DOHH2 (cell line): ENCODE data around the gene ATP2C1.

Source experiments
- H3F3A ChIP-seq: fragments of 200-600 bp; sonication (generic), shearing (Covaris generic); 2 replicates; pipeline ENCODE4 v1.6.0; 2016; ENCODE audit warnings: antibody characterized with exemption, mild to moderate bottlenecking; ENCODE audit not compliant: control insufficient read depth, insufficient read depth
- H3K27ac ChIP-seq: fragments of 200-600 bp; sonication (generic); 2 replicates; pipeline ENCODE4 v1.5.1; 2014; ENCODE audit warnings: low read depth, mild to moderate bottlenecking, low read length, moderate library complexity
- H3K27me3 ChIP-seq: fragments of 200-600 bp; sonication (generic); 2 replicates; pipeline ENCODE4 v1.6.1; 2014; ENCODE audit warnings: mild to moderate bottlenecking, low read length, mixed read lengths; ENCODE audit not compliant: control insufficient read depth
- H3K36me3 ChIP-seq: fragments of 200-600 bp; sonication (generic); 2 replicates; pipeline ENCODE4 v1.6.1; 2014; ENCODE audit warnings: mild to moderate bottlenecking, low read length, moderate library complexity, mixed read lengths; ENCODE audit not compliant: control insufficient read depth
- H3K4me1 ChIP-seq: fragments of 200-600 bp; sonication (generic); 2 replicates; pipeline ENCODE4 v1.6.1; 2014; ENCODE audit warnings: mild to moderate bottlenecking, low read length, mixed read lengths; ENCODE audit not compliant: control insufficient read depth
- H3K4me2 ChIP-seq: fragments of 200-600 bp; sonication (generic); 2 replicates; pipeline ENCODE4 v1.6.0; 2014; ENCODE audit warnings: mild to moderate bottlenecking, low read length, moderate library complexity
- H3K4me3 ChIP-seq: fragments of 200-600 bp; sonication (generic); 2 replicates; pipeline ENCODE4 v1.5.1; 2014; ENCODE audit warnings: mild to moderate bottlenecking, low read length, mixed read lengths
- H3K79me2 ChIP-seq: fragments of 200-600 bp; sonication (generic); 2 replicates; pipeline ENCODE4 v1.6.1; 2014; ENCODE audit warnings: mild to moderate bottlenecking, low read length, mixed read lengths; ENCODE audit not compliant: control insufficient read depth
- H3K9me2 ChIP-seq: fragments of 200-600 bp; sonication (generic); replicated peaks from 2 replicates; pipeline ENCODE4 v1.6.1; 2014; ENCODE audit warnings: mild to moderate bottlenecking, low read length, mixed read lengths; ENCODE audit not compliant: control insufficient read depth
- H3K9me3 ChIP-seq: fragments of 200-600 bp; sonication (generic); 2 replicates; pipeline ENCODE4 v1.6.1; 2014; ENCODE audit warnings: antibody characterized with exemption, low read length, mixed read lengths; ENCODE audit not compliant: control insufficient read depth, insufficient read depth
- H4K20me1 ChIP-seq: fragments of 200-600 bp; sonication (generic); 2 replicates; pipeline ENCODE4 v1.6.0; 2014; ENCODE audit warnings: low read depth, mild to moderate bottlenecking, antibody characterized with exemption, low read length, moderate library complexity; ENCODE audit not compliant: control insufficient read depth, insufficient read depth
- CTCF ChIP-seq: fragments of 200-600 bp; sonication (generic); IDR thresholded peaks from one replicate; pipeline ENCODE4 v1.5.1; 2014; ENCODE audit warnings: antibody characterized with exemption, mild to moderate bottlenecking, low read depth, low read length; ENCODE audit not compliant: poor library complexity, severe bottlenecking
- EZH2phosphoT487 ChIP-seq: fragments of 200-600 bp; sonication (generic); IDR thresholded peaks from 2 replicates; pipeline ENCODE4 v1.6.1; 2017; ENCODE audit warnings: borderline replicate concordance, mild to moderate bottlenecking, antibody characterized with exemption, low read length, moderate library complexity, mixed read lengths

Gene ATP2C1

DNA sequence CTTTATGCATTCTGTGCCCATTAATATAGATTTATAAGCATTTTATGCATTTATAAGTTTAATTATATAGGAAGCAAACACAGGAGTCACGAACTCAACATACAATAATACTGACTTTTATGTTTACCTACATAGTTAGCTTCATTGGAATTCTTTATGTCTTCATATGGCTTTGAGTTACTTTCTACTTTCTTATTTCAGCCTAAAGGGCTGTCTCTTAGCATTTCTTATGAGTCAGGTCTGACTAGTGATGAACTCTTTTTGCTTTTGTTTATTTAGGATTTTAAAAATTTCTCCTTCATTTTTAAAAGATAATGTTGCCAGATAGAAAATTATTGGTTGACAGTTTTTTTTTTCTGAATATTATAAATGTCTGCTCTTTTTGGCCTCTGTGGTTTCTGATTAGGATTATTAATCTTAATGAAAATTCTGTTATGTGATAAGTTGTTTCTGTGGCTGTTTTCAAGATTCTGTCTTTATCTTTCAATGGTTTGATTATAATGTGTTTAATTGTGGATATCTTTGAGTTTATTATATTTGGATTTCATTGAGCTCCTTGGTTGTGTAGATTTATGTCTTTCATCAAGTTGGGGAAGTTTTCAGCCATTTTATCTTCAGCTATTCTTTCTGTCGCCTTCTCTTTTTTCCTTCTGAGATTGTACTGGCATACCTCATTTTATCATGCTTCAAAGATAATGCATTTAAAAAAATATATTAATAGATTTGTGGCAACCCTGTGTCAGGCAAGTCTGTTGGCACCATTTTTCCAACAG, 54.3 kb downstream of the ATP2C1 start:
- no peak overlapping the region for H3K4me3 ChIP-seq
- H3K9me2 ChIP-seq: no peaks in the 10 kb centered on the region
- no peaks in the 10 kb centered on the region for H3K79me2 ChIP-seq
- H3F3A ChIP-seq: no peaks in the 10 kb centered on the region
- peaks cover 57% of the 10 kb centered on the region for H3K36me3 ChIP-seq
- no peaks in the 10 kb centered on the region for H3K9me3 ChIP-seq
- no peaks in the 10 kb centered on the region for H4K20me1 ChIP-seq
- H3K4me2 ChIP-seq: no peak overlapping the region
- no peaks in the 10 kb centered on the region for H3K4me1 ChIP-seq
- no peaks in the 10 kb centered on the region for H3K27me3 ChIP-seq
- no peak overlapping the region for H3K27ac ChIP-seq
- TF ChIP-seq EZH2phosphoT487 (no peak), CTCF (no peak)

DNA sequence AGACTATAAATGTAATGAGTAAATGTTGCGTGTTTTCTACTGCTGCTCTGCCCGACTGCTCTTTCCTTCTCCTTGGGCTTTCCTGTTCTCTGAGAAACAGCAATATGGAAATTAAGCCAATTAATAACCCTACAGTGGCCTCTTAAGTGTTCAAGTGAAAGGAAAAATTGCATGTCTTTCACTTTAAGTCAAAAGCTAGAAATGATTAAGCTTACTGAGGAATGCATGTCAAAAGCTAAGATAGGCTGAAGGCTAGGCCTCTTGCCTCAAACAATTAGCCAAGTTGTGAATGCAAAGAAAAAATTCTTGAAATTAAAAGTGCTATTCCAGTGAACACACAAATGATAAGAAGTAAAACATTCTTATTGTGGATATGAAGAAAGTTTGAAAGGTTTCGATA, 55.0 kb downstream of the ATP2C1 start:
- Histone ChIP-seq H3K4me2 (no peak overlapping the region), H3K4me3 (no peak overlapping the region), H3K79me2 (no peaks in the 10 kb centered on the region), H3K9me3 (no peaks in the 10 kb centered on the region), H3K27ac (no peak overlapping the region), H3F3A (no peaks in the 10 kb centered on the region), H3K9me2 (no peaks in the 10 kb centered on the region), H3K27me3 (no peaks in the 10 kb centered on the region), H3K36me3 (peaks cover 58% of the 10 kb centered on the region), H3K4me1 (no peaks in the 10 kb centered on the region), H4K20me1 (no peaks in the 10 kb centered on the region)
- no peak for TF ChIP-seq CTCF
- TF ChIP-seq EZH2phosphoT487: no peak

GRCh38 chr3:130950124-130950523, 56.2 kb downstream of the ATP2C1 start:
- no peak overlapping the region for H3K4me2 ChIP-seq
- H3K4me3 ChIP-seq: no peak overlapping the region
- H3K36me3 ChIP-seq: peaks cover 56% of the 10 kb centered on the region
- H3K27me3 ChIP-seq: no peaks in the 10 kb centered on the region
- H3K4me1 ChIP-seq: no peaks in the 10 kb centered on the region
- no peaks in the 10 kb centered on the region for H3F3A ChIP-seq
- no peaks in the 10 kb centered on the region for H3K9me2 ChIP-seq
- TF ChIP-seq EZH2phosphoT487 (no peak), CTCF (no peak)
- H3K9me3 ChIP-seq: no peaks in the 10 kb centered on the region
- H3K79me2 ChIP-seq: no peaks in the 10 kb centered on the region
- H4K20me1 ChIP-seq: no peaks in the 10 kb centered on the region
- no peak overlapping the region for H3K27ac ChIP-seq
